Activated CD4-positive, alpha-beta memory T cell treated with anti-CD3 and anti-CD28 coated beads for 36 hours (primary cell): ENCODE results near the gene KNG1. TPM values are rescaled to one million over a fixed set of nuclear protein-coding genes. Genes with fewer than 3 reads are reported as not detected.
A peak's percentile ranks its signal among the peaks of the same experiment; 100 is the strongest.

Experiments
- CTCF ChIA-PET: fragments of 350-600 bp; sonication (Branson Sonifier 250); formaldehyde crosslinking; loops from one replicate; lab custom pipeline; 2021; ENCODE audit warnings: antibody characterized with exemption, inconsistent platforms; lab: Charles Lee
- POLR2A ChIA-PET: fragments of 350-600 bp; sonication (Branson Sonifier 250); formaldehyde crosslinking; loops from one replicate; lab custom pipeline; 2021; ENCODE audit warnings: antibody characterized with exemption; lab: Charles Lee
- DNase-seq: peaks from one replicate; pipeline ENCODE4 v3.0.0-alpha.2; 2020
- H3K27ac Mint-ChIP-seq: one replicate; pipeline ENCODE4 v1.8.0; 2021; ENCODE audit warnings: mixed read lengths
- H3K27me3 Mint-ChIP-seq: one replicate; pipeline ENCODE4 v1.8.0; 2021; ENCODE audit warnings: mixed read lengths
- H3K36me3 Mint-ChIP-seq: one replicate; pipeline ENCODE4 v1.8.0; 2021; ENCODE audit warnings: mixed read lengths
- H3K4me1 Mint-ChIP-seq: one replicate; pipeline ENCODE4 v1.8.0; 2021; ENCODE audit warnings: low read depth, mixed read lengths
- H3K4me3 Mint-ChIP-seq: one replicate; pipeline ENCODE4 v1.8.0; 2021; ENCODE audit warnings: mild to moderate bottlenecking, mixed read lengths
- H3K9me3 Mint-ChIP-seq: one replicate; pipeline ENCODE4 v1.8.0; 2021; ENCODE audit warnings: mixed read lengths
- intact Hi-C: fragments of 100-400 bp; cut with micrococcal nuclease; formaldehyde crosslinking; loops from one replicate; pipeline ENCODE4 v1.15.1; 2023
- total RNA-seq, 2 experiments: library from RNA; stranded (reverse); gene quantifications; one replicate each; pipeline ENCODE4 v1.2.3, GENCODE V29; 2021

KNG1 gene
- total RNA-seq, 2 experiments from 2014 or later, result not detected

DNA sequence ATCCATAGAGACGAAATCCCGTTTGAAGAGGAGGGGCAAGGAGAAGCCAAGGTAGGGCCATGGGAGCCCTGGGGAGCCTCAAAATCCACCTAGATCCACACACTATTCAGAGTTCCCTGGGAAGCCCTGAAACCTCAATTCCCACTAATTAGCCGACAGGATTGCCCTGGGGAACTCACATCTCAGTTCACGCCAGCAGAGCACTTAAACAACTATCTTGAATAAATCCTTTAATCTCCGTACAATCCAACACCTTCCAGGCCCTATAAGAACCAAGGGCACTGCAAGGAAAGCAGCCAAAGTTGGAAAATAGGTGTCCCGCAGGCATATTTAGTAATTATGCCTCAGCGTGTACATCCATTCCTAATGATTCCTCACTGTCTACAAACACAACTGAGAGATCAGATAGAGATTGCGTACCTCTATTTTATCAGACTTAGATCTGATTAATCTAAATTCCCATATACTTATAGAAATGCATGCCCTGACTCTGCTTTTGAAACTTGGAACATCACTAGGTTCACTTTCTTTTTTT, 40.6 kb downstream of the KNG1 start:
- H3K4me1 Mint-ChIP-seq, result peaks cover 17% of the 10 kb centered on the region
- intact Hi-C loops, result loop anchor here (10.0 kb wide), 1 partner anchor 343 kb away; no protein-coding TSS in a partner anchor
- H3K27me3 Mint-ChIP-seq, result peaks cover 6% of the 10 kb centered on the region
- no peaks in the 10 kb centered on the region for H3K9me3 Mint-ChIP-seq
- CTCF ChIA-PET, result no interaction called here
- DNase-seq, result no peak
- no peaks in the 10 kb centered on the region for H3K36me3 Mint-ChIP-seq
- no peak overlapping the region for H3K27ac Mint-ChIP-seq
- POLR2A ChIA-PET, result no interaction called here
- no peak overlapping the region for H3K4me3 Mint-ChIP-seq

GRCh38 chr3:186759231-186759930, 42.2 kb downstream of the KNG1 start:
- no peaks in the 10 kb centered on the region for H3K36me3 Mint-ChIP-seq
- POLR2A ChIA-PET, result no interaction called here

GRCh38 chr3:186760141-186760833, 43.1 kb downstream of the KNG1 start:
- no peak overlapping the region for H3K4me3 Mint-ChIP-seq
- H3K27me3 Mint-ChIP-seq, result peaks cover 4% of the 10 kb centered on the region
- H3K4me1 Mint-ChIP-seq, result peaks cover 4% of the 10 kb centered on the region
- intact Hi-C loops, result no loop called here
- POLR2A ChIA-PET, result interaction anchor here (0.7 kb wide), 1 partner anchor 22 kb away, joined by 5 read pairs; no protein-coding TSS in a partner anchor
- H3K27ac Mint-ChIP-seq, result no peak overlapping the region
- DNase-seq, result no peak
- CTCF ChIA-PET, result no interaction called here
- H3K36me3 Mint-ChIP-seq, result no peaks in the 10 kb centered on the region
- no peaks in the 10 kb centered on the region for H3K9me3 Mint-ChIP-seq

More at GRCh38 chr3:186759231-186759930, 42.2 kb downstream of the KNG1 start:
- intact Hi-C loops, result loop anchor here (10.0 kb wide), 1 partner anchor 345 kb away; no protein-coding TSS in a partner anchor
- CTCF ChIA-PET, result no interaction called here
- Mint-ChIP-seq H3K27me3 (peaks cover 4% of the 10 kb centered on the region), H3K9me3 (no peaks in the 10 kb centered on the region), H3K27ac (no peak overlapping the region), H3K4me1 (peaks cover 4% of the 10 kb centered on the region), H3K4me3 (no peak overlapping the region)
- DNase-seq, result no peak

DNA sequence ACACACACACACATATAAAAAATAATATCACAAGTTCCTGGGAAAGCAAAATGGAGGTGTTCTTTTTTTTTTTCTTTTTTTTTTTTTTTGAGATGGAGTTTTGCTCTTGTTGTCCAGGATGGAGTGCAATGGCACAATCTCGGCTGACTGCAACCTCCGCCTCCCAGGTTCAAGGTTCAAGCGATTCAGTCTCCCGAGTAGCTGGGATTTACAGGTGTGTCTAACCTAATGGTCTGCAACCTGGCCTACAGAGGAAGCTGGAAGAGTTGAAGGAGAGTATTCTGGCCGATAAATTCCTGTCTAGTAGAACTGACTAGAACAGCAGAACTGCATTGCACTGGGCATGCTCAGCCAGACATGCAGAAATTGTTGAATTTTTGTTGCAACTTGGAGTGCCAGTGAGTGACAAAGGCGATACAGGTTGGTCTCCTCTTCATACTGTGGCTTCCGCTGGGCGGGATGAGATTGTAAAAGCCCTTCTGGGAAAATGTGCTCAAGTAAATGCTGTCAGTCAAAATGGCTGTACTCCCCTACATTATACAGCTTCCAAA, 43.8 kb downstream of the KNG1 start:
- Mint-ChIP-seq H3K4me3 (no peak overlapping the region), H3K9me3 (no peaks in the 10 kb centered on the region), H3K27me3 (peaks cover 4% of the 10 kb centered on the region), H3K27ac (no peak overlapping the region), H3K4me1 (peaks cover 4% of the 10 kb centered on the region), H3K36me3 (no peaks in the 10 kb centered on the region)
- CTCF ChIA-PET, result no interaction called here
- POLR2A ChIA-PET, result interaction anchor here (0.7 kb wide), 1 partner anchor 22 kb away, joined by 5 read pairs; no protein-coding TSS in a partner anchor
- no peak for DNase-seq
- intact Hi-C loops, result no loop called here

- no peaks in the 10 kb centered on the region for H3K9me3 Mint-ChIP-seq
- ChIA-PET CTCF (interaction anchor here (1.0 to 2.7 kb wide), 8 partner anchors 35 to 829 kb away, joined by 3 to 15 read pairs (median 6); partner anchors contain the start of gene DNAJB11), POLR2A (interaction anchor here (0.9 to 5.7 kb wide), 7 partner anchors 12 to 201 kb away, joined by 3 to 87 read pairs (median 4); partner anchors contain the start of gene EIF4A2)
- peak overlapping the region; percentile 82 for H3K4me3 Mint-ChIP-seq
- no peak for DNase-seq
- peak overlapping the region; percentile 88 for H3K27ac Mint-ChIP-seq
- peaks cover 12% of the 10 kb centered on the region for H3K4me1 Mint-ChIP-seq
- intact Hi-C loops, result loop anchor here (1.0 kb wide), 1 partner anchor 11 kb away; the partner anchor contains the start of gene EIF4A2
- no peaks in the 10 kb centered on the region for H3K36me3 Mint-ChIP-seq
- H3K27me3 Mint-ChIP-seq, result no peaks in the 10 kb centered on the region
Measured at GRCh38 chr3:186772281-186772694, 55.1 kb downstream of the KNG1 start.

DNA sequence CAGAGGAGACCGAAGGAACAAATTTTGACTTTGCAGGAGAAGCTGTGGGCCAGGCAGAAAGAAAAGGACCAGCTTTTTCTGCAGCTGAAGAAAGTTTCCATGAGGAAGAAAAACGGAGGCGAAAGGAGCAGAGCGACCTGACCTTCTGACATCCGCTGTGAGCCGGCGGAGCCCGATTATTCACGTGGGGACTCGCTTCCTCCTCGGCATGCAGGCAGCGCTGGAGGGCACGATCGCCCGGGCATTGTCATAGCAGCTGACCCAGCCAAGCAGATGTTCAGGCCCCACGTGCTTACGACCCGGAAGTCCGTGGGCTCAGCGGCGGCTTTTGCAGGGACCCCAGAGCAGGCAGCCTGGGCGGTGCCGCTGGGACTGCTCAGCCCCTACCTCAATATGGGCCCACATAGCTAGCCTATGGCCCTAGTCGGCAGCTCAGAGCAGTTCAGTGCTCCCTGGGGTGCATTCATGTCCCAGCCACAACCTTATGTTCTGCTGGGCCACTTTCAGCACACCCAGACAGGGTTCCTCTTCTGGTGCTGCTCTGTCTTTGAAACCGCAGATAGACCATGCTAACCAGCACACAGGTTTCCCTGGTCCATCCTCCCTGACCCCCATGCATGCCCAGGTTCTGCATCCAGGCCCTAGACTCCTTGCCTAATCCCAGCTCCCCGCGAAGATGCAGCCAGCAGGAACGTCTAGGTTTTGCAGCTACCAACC, 55.7 kb downstream of the KNG1 start:
- Mint-ChIP-seq H3K9me3 (no peaks in the 10 kb centered on the region), H3K27ac (peak overlapping the region; percentile 88)
- intact Hi-C loops, result loop anchor here (1.0 kb wide), 1 partner anchor 10 kb away; the partner anchor contains the start of gene EIF4A2

DNA sequence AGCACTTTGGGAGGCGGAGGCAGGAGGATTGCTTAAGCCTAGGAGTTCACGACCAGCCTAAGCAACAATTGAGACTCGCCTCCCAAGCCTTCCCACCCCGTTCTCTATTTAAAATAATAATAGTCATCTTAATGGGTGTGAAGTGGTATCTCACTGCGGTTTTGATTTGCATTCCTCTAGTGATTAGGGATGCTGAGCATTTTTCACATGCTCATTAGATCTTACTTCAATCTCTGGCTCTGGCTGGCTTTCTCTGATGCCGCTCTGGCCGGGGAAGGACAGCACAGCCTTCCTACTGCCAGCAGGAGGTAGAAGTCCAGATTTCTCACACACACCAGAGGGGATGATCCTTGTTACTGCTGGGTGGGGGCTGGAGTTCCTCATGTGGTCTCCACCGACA, 58.8 kb downstream of the KNG1 start:
- CTCF ChIA-PET, result no interaction called here
- Mint-ChIP-seq H3K36me3 (no peaks in the 10 kb centered on the region), H3K4me3 (no peak overlapping the region), H3K27me3 (no peaks in the 10 kb centered on the region), H3K27ac (no peak overlapping the region), H3K9me3 (no peaks in the 10 kb centered on the region), H3K4me1 (peaks cover 12% of the 10 kb centered on the region)
- no peak for DNase-seq
- POLR2A ChIA-PET, result no interaction called here
- intact Hi-C loops, result no loop called here

More for the DNA sequence above, 55.7 kb downstream of the KNG1 start:
- ChIA-PET CTCF (interaction anchor here (1.0 to 2.7 kb wide), 8 partner anchors 34 to 830 kb away, joined by 3 to 15 read pairs (median 6); partner anchors contain the start of gene DNAJB11), POLR2A (interaction anchor here (0.7 to 5.7 kb wide), 9 partner anchors 11 to 201 kb away, joined by 3 to 87 read pairs (median 4); partner anchors contain the start of gene EIF4A2)
- peaks cover 12% of the 10 kb centered on the region for H3K4me1 Mint-ChIP-seq
- no peaks in the 10 kb centered on the region for H3K36me3 Mint-ChIP-seq
- H3K4me3 Mint-ChIP-seq, result peak overlapping the region; percentile 82
- H3K27me3 Mint-ChIP-seq, result no peaks in the 10 kb centered on the region
- peak; percentile 84 for DNase-seq

GRCh38 chr3:186779204-186779603, 62.0 kb downstream of the KNG1 start:
- intact Hi-C loops, result no loop called here
- POLR2A ChIA-PET, result no interaction called here
- no peak for DNase-seq

DNA sequence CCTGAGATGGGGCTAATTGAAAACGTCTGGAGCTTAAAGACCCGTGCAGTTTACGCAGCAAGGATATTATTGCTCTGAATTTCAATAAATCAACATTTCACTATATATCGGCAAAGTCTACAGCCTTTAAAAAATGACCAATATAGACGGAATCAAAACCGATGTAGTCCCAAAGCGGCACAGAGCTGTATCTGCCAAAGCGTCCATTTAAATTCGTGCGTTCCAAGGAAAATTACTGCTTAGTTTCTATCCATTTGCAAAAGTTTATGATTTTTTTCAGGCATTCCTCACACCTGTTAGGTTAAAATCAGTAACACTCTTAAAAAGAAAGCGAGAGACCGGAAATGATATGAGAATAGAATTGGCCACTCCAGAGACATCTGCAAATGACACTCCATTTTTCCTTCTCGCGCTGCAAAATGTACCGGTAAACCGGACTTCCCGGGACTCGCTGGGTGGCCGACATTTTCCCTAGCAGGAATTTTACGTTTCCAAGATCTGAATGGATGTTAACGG, 65.4 kb downstream of the KNG1 start:
- Mint-ChIP-seq H3K27me3 (no peaks in the 10 kb centered on the region), H3K36me3 (peaks cover 47% of the 10 kb centered on the region), H3K27ac (peak overlapping the region; percentile 99), H3K4me1 (peaks cover 32% of the 10 kb centered on the region), H3K4me3 (peak overlapping the region; percentile 97), H3K9me3 (no peaks in the 10 kb centered on the region)
- DNase-seq, result no peak
- intact Hi-C loops, result loop anchor here (1.0 to 5.0 kb wide), 6 partner anchors 10 to 845 kb away; partner anchors contain the start of genes DNAJB11 and RFC4
- CTCF ChIA-PET, result interaction anchor here (0.8 to 1.0 kb wide), 2 partner anchors 127 to 168 kb away, joined by 3 to 7 read pairs; no protein-coding TSS in a partner anchor
- POLR2A ChIA-PET, result interaction anchor here (0.8 to 4.6 kb wide), 19 partner anchors 9 to 852 kb away, joined by 3 to 87 read pairs (median 10); partner anchors contain the start of genes DNAJB11, RFC4, TBCCD1 and TRA2B

More at GRCh38 chr3:186779204-186779603, 62.0 kb downstream of the KNG1 start:
- no peak overlapping the region for H3K4me3 Mint-ChIP-seq
- CTCF ChIA-PET, result interaction anchor here (0.7 to 1.8 kb wide), 2 partner anchors 15 to 835 kb away, joined by 3 to 6 read pairs; no protein-coding TSS in a partner anchor
- H3K36me3 Mint-ChIP-seq, result peaks cover 13% of the 10 kb centered on the region
- H3K4me1 Mint-ChIP-seq, result peaks cover 10% of the 10 kb centered on the region
- no peaks in the 10 kb centered on the region for H3K27me3 Mint-ChIP-seq
- no peak overlapping the region for H3K27ac Mint-ChIP-seq
- H3K9me3 Mint-ChIP-seq, result no peaks in the 10 kb centered on the region

DNA sequence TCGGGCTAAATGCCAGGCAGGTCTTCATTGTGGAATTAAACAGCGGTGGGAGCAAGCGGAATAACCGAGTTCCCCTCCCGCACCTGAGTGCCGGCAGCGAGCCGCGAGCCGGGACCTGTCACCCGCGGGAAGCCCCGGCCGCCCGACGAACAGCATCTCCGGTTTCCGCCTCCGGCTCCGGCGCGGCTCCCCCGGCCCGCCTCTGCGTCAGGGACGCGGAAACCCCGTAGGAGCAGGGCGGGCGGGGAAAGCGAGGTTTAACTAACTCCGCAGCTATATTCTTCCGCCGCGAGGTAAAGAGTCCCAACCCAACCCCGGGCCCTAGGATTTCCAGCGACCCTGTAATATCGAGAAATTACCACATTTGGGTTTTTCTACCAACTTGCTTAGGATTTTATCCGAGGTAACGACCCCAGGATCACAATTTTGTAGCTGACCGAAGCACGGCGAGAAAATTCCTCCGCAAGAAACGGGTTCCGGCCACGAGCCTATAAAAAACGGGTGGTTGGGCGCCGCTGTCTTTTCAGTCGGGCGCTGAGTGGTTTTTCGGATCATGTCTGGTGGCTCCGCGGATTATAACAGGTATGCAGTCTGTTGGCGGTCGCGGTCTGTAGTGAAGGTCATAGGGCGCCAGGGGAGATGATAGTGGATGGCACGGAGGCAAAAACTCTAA, 66.0 kb downstream of the KNG1 start, which contains the start of gene EIF4A2:
TSS of gene EIF4A2 (plus strand) at position 520 of the 673 bp plus-strand sequence. CDS start at position 554, 34 bp downstream.
- H3K36me3 Mint-ChIP-seq, result peaks cover 53% of the 10 kb centered on the region
- ChIA-PET POLR2A (interaction anchor here (0.6 to 4.6 kb wide), 25 partner anchors 9 to 854 kb away, joined by 3 to 87 read pairs (median 8); partner anchors contain the start of genes DNAJB11, RFC4, TBCCD1 and TRA2B), CTCF (interaction anchor here (0.7 to 1.0 kb wide), 2 partner anchors 167 to 169 kb away, joined by 3 to 7 read pairs; no protein-coding TSS in a partner anchor)
- peaks cover 37% of the 10 kb centered on the region for H3K4me1 Mint-ChIP-seq
- no peaks in the 10 kb centered on the region for H3K9me3 Mint-ChIP-seq
- H3K4me3 Mint-ChIP-seq, result peak within 1 kb of the TSS; percentile 97
- H3K27ac Mint-ChIP-seq, result peak within 1 kb of the TSS; percentile 99
- H3K27me3 Mint-ChIP-seq, result no peaks in the 10 kb centered on the region
- intact Hi-C loops, result loop anchor here (1.0 to 5.0 kb wide), 6 partner anchors 11 to 846 kb away; partner anchors contain the start of genes DNAJB11 and RFC4
- peak; percentile 92 for DNase-seq
